GM19099 (cell line): ENCODE measurements around the gene DALRD3.
A peak's percentile ranks its signal among the peaks of the same experiment; 100 is the strongest.

Source experiments
- POLR2A ChIP-seq: IDR thresholded peaks from 3 replicates; pipeline ENCODE4 v1.6.1; 2011; ENCODE audit warnings: low read depth; ENCODE audit not compliant: insufficient read length; ENCODE audit errors: extremely low read depth

The DALRD3 gene

GRCh38 chr3:49017971-49018706 is at the start of gene DALRD3:
DALRD3 (minus strand) TSS chr3:49018580; CDS start chr3:49018564, 16 bp downstream.
- peak; percentile 56 for TF ChIP-seq POLR2A

- TF ChIP-seq POLR2A: no peak
These were observed 39.6 kb upstream of the DALRD3 start for GRCh38 chr3:49058011-49058410.

GRCh38 chr3:49057268-49057667 is 38.9 kb upstream of the DALRD3 start:
- no peak for TF ChIP-seq POLR2A

- no peak for TF ChIP-seq POLR2A
These were observed 36.0 kb upstream of the DALRD3 start for GRCh38 chr3:49054344-49054862.

- TF ChIP-seq POLR2A: no peak
These were observed 35.2 kb upstream of the DALRD3 start for GRCh38 chr3:49053543-49053942.

- no peak for TF ChIP-seq POLR2A
These were observed 16.9 kb upstream of the DALRD3 start for GRCh38 chr3:49035281-49035680.

- no peak for TF ChIP-seq POLR2A
These were observed 16.3 kb upstream of the DALRD3 start for GRCh38 chr3:49034650-49035049.

GRCh38 chr3:49032646-49033304 is 14.4 kb upstream of the DALRD3 start:
- TF ChIP-seq POLR2A: no peak

GRCh38 chr3:49030321-49030720 is 11.9 kb upstream of the DALRD3 start:
- no peak for TF ChIP-seq POLR2A

- TF ChIP-seq POLR2A: no peak
These were observed 11.1 kb upstream of the DALRD3 start for GRCh38 chr3:49029563-49029884.

- TF ChIP-seq POLR2A: peak; percentile 100
These were observed 10.5 kb upstream of the DALRD3 start, which contains the start of gene IMPDH2 for GRCh38 chr3:49028673-49029562. IMPDH2 (minus strand) TSS chr3:49029398; CDS start chr3:49029350, 48 bp downstream.

- TF ChIP-seq POLR2A: no peak
These were observed 9.9 kb upstream of the DALRD3 start for GRCh38 chr3:49028298-49028672.

- TF ChIP-seq POLR2A: no peak
These were observed 9.3 kb upstream of the DALRD3 start for GRCh38 chr3:49027634-49028033.

GRCh38 chr3:49026536-49026935 is 8.2 kb upstream of the DALRD3 start:
- TF ChIP-seq POLR2A: no peak
